Body of pancreas (tissue), 4 donors: Measurements from ENCODE around the gene CEP43.

Source experiments
- POLR2A ChIP-seq, 3 donors: fragments of 450-650 bp; IDR thresholded peaks; one replicate each; pipeline ENCODE4 v1.6.1; 2016; ENCODE audit warnings: antibody characterized with exemption in 3 of 3, mild to moderate bottlenecking in 2 of 3
- TF ChIP-seq, protein P1 (sequence below), 7 experiments: fragments of 450-650 bp in 4 of 7; fragments of 200-600 bp in 3 of 7; sonication (generic) in 3 of 7; IDR thresholded peaks; one replicate each; pipeline ENCODE4 v1.5.1; 2016 to 2019; ENCODE audit warnings: antibody characterized with exemption in 7 of 7

DNA sequence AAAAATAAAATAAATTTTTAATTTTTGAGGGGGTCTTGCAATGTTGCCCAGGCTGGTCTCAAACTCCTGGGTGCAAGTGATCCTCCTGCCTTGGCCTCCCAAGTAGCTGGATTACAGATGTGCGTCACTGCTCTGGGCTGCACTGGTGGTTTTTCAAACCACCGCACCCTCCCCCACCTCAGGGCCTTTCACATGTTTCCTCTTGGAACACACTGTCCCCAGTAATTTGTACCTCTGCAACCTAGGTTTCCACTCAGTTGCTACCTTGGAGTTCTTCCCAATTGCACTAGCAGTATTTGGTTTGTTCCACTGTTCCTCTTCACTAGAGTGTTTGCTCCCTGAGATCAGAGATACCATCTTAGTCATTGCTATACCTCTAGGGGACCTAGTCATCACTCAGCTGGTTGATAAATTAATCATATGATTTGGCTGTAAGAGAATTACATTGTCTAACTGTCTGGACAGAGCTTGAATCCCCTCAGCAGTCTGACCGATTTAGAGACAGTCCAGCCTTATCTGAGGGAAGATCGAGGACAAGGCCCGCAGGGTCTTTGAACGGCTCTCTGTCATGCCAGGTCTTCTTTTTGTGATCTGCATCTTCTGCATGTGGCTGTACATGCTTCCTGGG is 32.0 kb downstream of the CEP43 start:
- TF ChIP-seq, protein P1, sequence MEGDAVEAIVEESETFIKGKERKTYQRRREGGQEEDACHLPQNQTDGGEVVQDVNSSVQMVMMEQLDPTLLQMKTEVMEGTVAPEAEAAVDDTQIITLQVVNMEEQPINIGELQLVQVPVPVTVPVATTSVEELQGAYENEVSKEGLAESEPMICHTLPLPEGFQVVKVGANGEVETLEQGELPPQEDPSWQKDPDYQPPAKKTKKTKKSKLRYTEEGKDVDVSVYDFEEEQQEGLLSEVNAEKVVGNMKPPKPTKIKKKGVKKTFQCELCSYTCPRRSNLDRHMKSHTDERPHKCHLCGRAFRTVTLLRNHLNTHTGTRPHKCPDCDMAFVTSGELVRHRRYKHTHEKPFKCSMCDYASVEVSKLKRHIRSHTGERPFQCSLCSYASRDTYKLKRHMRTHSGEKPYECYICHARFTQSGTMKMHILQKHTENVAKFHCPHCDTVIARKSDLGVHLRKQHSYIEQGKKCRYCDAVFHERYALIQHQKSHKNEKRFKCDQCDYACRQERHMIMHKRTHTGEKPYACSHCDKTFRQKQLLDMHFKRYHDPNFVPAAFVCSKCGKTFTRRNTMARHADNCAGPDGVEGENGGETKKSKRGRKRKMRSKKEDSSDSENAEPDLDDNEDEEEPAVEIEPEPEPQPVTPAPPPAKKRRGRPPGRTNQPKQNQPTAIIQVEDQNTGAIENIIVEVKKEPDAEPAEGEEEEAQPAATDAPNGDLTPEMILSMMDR (IDR thresholded peaks at IDR 0.05): no peak
- no peak for TF ChIP-seq POLR2A (IDR thresholded peaks at IDR 0.05)
